ENCODE data around the gene MAPK8IP3. TPM values are rescaled to one million over a fixed set of nuclear protein-coding genes. Genes with fewer than 3 reads are reported as not detected.

The MAPK8IP3 gene
- total and polyA plus RNA-seq, 2 donors (not counting 1 experiment from before 2014, with no cell fraction given), result 249 to 340 TPM

GRCh38 chr16:1667916-1668315 is 38.1 kb upstream of the MAPK8IP3 start:
- Histone ChIP-seq H3K9me3 (ENCODE audit: control extremely low read depth in 1 of 3, control insufficient read depth in 2 of 3, insufficient read depth in 1 of 3, low read length in 2 of 3) (no peaks in the 10 kb centered on the region), H3K79me2 (ENCODE audit: control insufficient read depth, insufficient read depth, low read length) (no peaks in the 10 kb centered on the region), H3K4me3 (ENCODE audit: control extremely low read depth in 1 of 5, extremely low read depth in 1 of 5, insufficient read depth in 1 of 5, low read depth in 2 of 5, low read length in 4 of 5) (no peak overlapping the region), H3K36me3 (replicated peaks in 1 of 2; ENCODE audit: control extremely low read depth in 1 of 2, control insufficient read depth in 1 of 2, extremely low read depth in 1 of 2, insufficient read depth in 2 of 2, low read length in 1 of 2) (peaks cover 0 to 81% of the 10 kb centered on the region in 2 experiments), H2AFZ (ENCODE audit: insufficient read depth, low read depth, low read length, poor library complexity, severe bottlenecking) (no peak overlapping the region), H3K9ac (ENCODE audit: low read length) (no peak overlapping the region), H4K20me1 (ENCODE audit: control insufficient read depth, insufficient read depth, low read length, poor library complexity, severe bottlenecking) (no peaks in the 10 kb centered on the region), H3K27me3 (replicated peaks in 1 of 4; ENCODE audit: control extremely low read depth in 1 of 4, control insufficient read depth in 3 of 4, insufficient read depth in 4 of 4, low read length in 3 of 4) (no peaks in the 10 kb centered on the region), H3K4me2 (replicated peaks; ENCODE audit: low read depth, low read length, poor library complexity, severe bottlenecking) (no peak overlapping the region), H3K4me1 (ENCODE audit: control insufficient read depth in 2 of 2, insufficient read depth in 2 of 2, low read length in 2 of 2) (no peaks in the 10 kb centered on the region), H3K27ac (ENCODE audit: low read length in 2 of 2) (no peak overlapping the region)
- ChIA-PET CTCF (interaction anchor here (2.0 kb wide), 1 partner anchor 10 kb away, joined by 6 read pairs; the partner anchor contains the start of gene JPT2), POLR2A (no interaction called here)
- Mint-ChIP-seq H3K4me3 (no peak overlapping the region), H3K27me3 (no peaks in the 10 kb centered on the region), H3K4me1 (no peaks in the 10 kb centered on the region), H3K27ac (no peak overlapping the region), H3K9me3 (ENCODE audit: insufficient read depth) (no peaks in the 10 kb centered on the region)
- TF ChIP-seq EZH2 (IDR thresholded peaks at IDR 0.05; ENCODE audit: borderline replicate concordance, insufficient read depth, low read depth, low read length, poor library complexity, severe bottlenecking) (no peak), CTCF (IDR thresholded peaks at IDR 0.05) (no peak)
- WGBS (ENCODE audit: insufficient coverage), result over 99% methylated on average over 14 of the region's 14 CpGs
- DNase-seq (no peak), ATAC-seq (ENCODE audit: low read depth) (no peak)
- intact Hi-C loops (cut with micrococcal nuclease), result no loop called here

- Histone ChIP-seq H3K36me3 (replicated peaks in 1 of 2; ENCODE audit: control extremely low read depth in 1 of 2, control insufficient read depth in 1 of 2, extremely low read depth in 1 of 2, insufficient read depth in 2 of 2, low read length in 1 of 2) (peaks cover 0 to 79% of the 10 kb centered on the region in 2 experiments), H3K9me3 (ENCODE audit: control extremely low read depth in 1 of 3, control insufficient read depth in 2 of 3, insufficient read depth in 1 of 3, low read length in 2 of 3) (no peaks in the 10 kb centered on the region), H3K27ac (ENCODE audit: low read length in 2 of 2) (no peak overlapping the region), H3K4me3 (ENCODE audit: control extremely low read depth in 1 of 5, extremely low read depth in 1 of 5, insufficient read depth in 1 of 5, low read depth in 2 of 5, low read length in 4 of 5) (no peak overlapping the region), H2AFZ (ENCODE audit: insufficient read depth, low read depth, low read length, poor library complexity, severe bottlenecking) (no peak overlapping the region), H3K9ac (ENCODE audit: low read length) (no peak overlapping the region), H4K20me1 (ENCODE audit: control insufficient read depth, insufficient read depth, low read length, poor library complexity, severe bottlenecking) (no peaks in the 10 kb centered on the region), H3K79me2 (ENCODE audit: control insufficient read depth, insufficient read depth, low read length) (no peaks in the 10 kb centered on the region), H3K27me3 (replicated peaks in 1 of 4; ENCODE audit: control extremely low read depth in 1 of 4, control insufficient read depth in 3 of 4, insufficient read depth in 4 of 4, low read length in 3 of 4) (no peaks in the 10 kb centered on the region), H3K4me1 (ENCODE audit: control insufficient read depth in 2 of 2, insufficient read depth in 2 of 2, low read length in 2 of 2) (no peaks in the 10 kb centered on the region), H3K4me2 (replicated peaks; ENCODE audit: low read depth, low read length, poor library complexity, severe bottlenecking) (no peak overlapping the region)
- WGBS (ENCODE audit: insufficient coverage), result 96% methylated on average over 13 of the region's 23 CpGs
- Mint-ChIP-seq H3K4me1 (no peaks in the 10 kb centered on the region), H3K27ac (no peak overlapping the region), H3K27me3 (no peaks in the 10 kb centered on the region), H3K4me3 (no peak overlapping the region), H3K9me3 (ENCODE audit: insufficient read depth) (no peaks in the 10 kb centered on the region)
- CTCF ChIA-PET, result interaction anchor here (2.0 kb wide), 1 partner anchor 9 kb away, joined by 6 read pairs; the partner anchor contains the start of gene JPT2
- intact Hi-C loops (cut with micrococcal nuclease), result no loop called here
- POLR2A ChIA-PET, result no interaction called here
- DNase-seq (no peak), ATAC-seq (ENCODE audit: low read depth) (no peak)
- no peak for TF ChIP-seq CTCF (IDR thresholded peaks at IDR 0.05)
These were observed 37.2 kb upstream of the MAPK8IP3 start for GRCh38 chr16:1668612-1669319.
